ENCODE data around the gene VKORC1.

DNA sequence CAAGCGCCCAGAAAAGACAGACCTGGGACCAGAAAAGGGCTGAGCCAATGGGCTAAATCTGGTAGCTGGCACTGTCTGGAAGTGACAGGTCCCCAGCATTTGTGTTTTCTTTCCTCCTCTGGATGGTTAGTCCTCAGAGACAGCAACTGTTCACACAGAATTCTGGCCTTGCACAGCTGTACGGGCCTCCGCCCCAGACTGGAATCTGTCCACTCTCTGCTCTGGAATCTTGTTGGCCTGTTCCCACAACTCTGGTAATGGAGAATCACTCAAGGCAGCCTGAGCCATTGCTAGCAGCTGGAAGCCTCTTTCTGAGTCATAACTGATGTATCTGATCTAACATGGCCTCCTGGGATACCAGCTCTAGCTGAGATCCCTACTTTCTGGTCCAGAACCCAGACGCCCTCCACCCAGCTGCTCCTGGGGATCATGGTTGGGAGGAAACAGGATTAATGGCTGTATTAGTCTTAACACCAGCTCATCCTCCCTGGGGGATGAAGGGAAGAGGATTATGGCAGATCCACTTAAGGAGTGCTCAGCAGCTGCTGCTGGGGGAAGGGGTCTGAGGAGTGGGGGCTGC lies 29.6 kb downstream of the VKORC1 start:
- TF ChIP-seq JUNB (IDR thresholded peaks at IDR 0.05) = no peak
- TF ChIP-seq, protein P1, sequence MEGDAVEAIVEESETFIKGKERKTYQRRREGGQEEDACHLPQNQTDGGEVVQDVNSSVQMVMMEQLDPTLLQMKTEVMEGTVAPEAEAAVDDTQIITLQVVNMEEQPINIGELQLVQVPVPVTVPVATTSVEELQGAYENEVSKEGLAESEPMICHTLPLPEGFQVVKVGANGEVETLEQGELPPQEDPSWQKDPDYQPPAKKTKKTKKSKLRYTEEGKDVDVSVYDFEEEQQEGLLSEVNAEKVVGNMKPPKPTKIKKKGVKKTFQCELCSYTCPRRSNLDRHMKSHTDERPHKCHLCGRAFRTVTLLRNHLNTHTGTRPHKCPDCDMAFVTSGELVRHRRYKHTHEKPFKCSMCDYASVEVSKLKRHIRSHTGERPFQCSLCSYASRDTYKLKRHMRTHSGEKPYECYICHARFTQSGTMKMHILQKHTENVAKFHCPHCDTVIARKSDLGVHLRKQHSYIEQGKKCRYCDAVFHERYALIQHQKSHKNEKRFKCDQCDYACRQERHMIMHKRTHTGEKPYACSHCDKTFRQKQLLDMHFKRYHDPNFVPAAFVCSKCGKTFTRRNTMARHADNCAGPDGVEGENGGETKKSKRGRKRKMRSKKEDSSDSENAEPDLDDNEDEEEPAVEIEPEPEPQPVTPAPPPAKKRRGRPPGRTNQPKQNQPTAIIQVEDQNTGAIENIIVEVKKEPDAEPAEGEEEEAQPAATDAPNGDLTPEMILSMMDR (IDR thresholded peaks at IDR 0.05) = no peak
- TF ChIP-seq, protein P2, sequence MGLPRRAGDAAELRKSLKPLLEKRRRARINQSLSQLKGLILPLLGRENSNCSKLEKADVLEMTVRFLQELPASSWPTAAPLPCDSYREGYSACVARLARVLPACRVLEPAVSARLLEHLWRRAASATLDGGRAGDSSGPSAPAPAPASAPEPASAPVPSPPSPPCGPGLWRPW (IDR thresholded peaks at IDR 0.05) = no peak
- TF ChIP-seq POLR2A (IDR thresholded peaks at IDR 0.05; ENCODE audit: low read length) = no peak
- no peak for TF ChIP-seq RAD21 (conservative IDR thresholded peaks at IDR 0.05 in 1 of 2, IDR thresholded peaks at IDR 0.05 in 1 of 2)
